Right lobe of liver (tissue), 4 donors: ENCODE measurements around the gene SC5D.

Experiments used
- CTCF ChIP-seq, 4 donors: fragments of 200-600 bp in 3 of 4; fragments of 450-650 bp in 1 of 4; IDR thresholded peaks; one replicate each; pipeline versions ENCODE4 v1.5.1 to v1.8.0; 2016 to 2022; ENCODE audit warnings: antibody characterized with exemption in 4 of 4, mild to moderate bottlenecking in 2 of 4
- POLR2A ChIP-seq: fragments of 450-650 bp; IDR thresholded peaks from one replicate; pipeline ENCODE4 v1.6.1; 2017; ENCODE audit warnings: antibody characterized with exemption, mild to moderate bottlenecking
- donor health status: DM: no; HTN: no; CAD: no.
- donor health status: DM: no; HTN: no; CAD: no.
- donor health status: DM: no; HTN: yes; CAD: no.

DNA sequence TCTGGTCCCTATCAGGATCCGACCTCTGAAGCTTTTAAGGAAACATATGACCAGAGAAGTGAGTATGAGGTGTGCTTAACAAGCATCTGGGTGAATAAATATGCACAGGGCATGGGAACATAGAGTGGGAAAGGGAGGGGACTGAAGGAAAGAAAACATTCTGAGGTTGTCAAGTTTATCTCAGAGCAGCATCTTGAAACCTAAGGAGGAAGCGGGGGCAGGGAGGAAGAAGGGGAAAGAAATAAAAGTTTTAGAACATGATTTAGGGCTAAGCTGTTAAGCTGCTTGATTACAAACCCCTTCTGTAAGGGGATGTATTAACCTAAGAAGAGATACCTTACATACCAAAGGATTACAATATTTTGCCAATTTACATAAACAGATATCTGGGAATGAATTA, 24.0 kb upstream of the SC5D start:
- no peak for TF ChIP-seq CTCF (IDR thresholded peaks at IDR 0.05)
- no peak for TF ChIP-seq POLR2A
